IMR-90 (cell line): Measurements from ENCODE around the gene GLS2.

Experiments used
- BHLHE40 ChIP-seq: fragments of 150-350 bp; IDR thresholded peaks from 2 replicates; pipeline ENCODE4 v1.6.1; 2016; ENCODE audit warnings: mild to moderate bottlenecking, low read depth, low read length
- CEBPB ChIP-seq: IDR thresholded peaks from 2 replicates; pipeline ENCODE4 v1.6.1; 2012; ENCODE audit warnings: low read depth, low read length, improper control_type of control experiment
- CHD1 ChIP-seq: IDR thresholded peaks from 2 replicates; pipeline ENCODE4 v1.6.1; 2012; ENCODE audit warnings: low read depth, low read length, improper control_type of control experiment
- CTCF ChIP-seq: conservative IDR thresholded peaks from 2 replicates; pipeline ENCODE4 v1.5.1; 2012; ENCODE audit warnings: mild to moderate bottlenecking, low read depth, low read length, improper control_type of control experiment
- ELK1 ChIP-seq: fragments of 150-350 bp; IDR thresholded peaks from 2 replicates; pipeline ENCODE4 v1.6.1; 2016; ENCODE audit warnings: low read depth, mild to moderate bottlenecking, low read length, moderate library complexity, borderline replicate concordance
- FOS ChIP-seq: fragments of 150-350 bp; IDR thresholded peaks from 2 replicates; pipeline ENCODE4 v1.6.1; 2016; ENCODE audit warnings: low read depth, low read length
- MAZ ChIP-seq: IDR thresholded peaks from 2 replicates; pipeline ENCODE4 v1.6.1; 2012; ENCODE audit warnings: low read depth, mild to moderate bottlenecking, low read length, improper control_type of control experiment, moderate library complexity, borderline replicate concordance
- MXI1 ChIP-seq: IDR thresholded peaks from 2 replicates; pipeline ENCODE4 v1.6.1; 2012; ENCODE audit warnings: low read depth, mild to moderate bottlenecking, low read length, moderate library complexity, borderline replicate concordance
- POLR2A ChIP-seq: IDR thresholded peaks from 2 replicates; pipeline ENCODE4 v1.6.1; 2012; ENCODE audit warnings: mild to moderate bottlenecking, low read depth, low read length
- RAD21 ChIP-seq: IDR thresholded peaks from 2 replicates; pipeline ENCODE4 v1.6.1; 2012; ENCODE audit warnings: low read length, improper control_type of control experiment
- RFX5 ChIP-seq: IDR thresholded peaks from 2 replicates; pipeline ENCODE4 v1.8.0; 2012; ENCODE audit warnings: low read depth, mild to moderate bottlenecking, low read length, moderate library complexity
- SMC3 ChIP-seq: fragments of 150-350 bp; IDR thresholded peaks from 2 replicates; pipeline ENCODE4 v1.6.1; 2016; ENCODE audit warnings: low read depth, mild to moderate bottlenecking, antibody characterized with exemption, low read length, moderate library complexity
- TF ChIP-seq, protein P1 (sequence below): fragments of 150-350 bp; IDR thresholded peaks from 2 replicates; pipeline ENCODE4 v1.6.1; 2017; ENCODE audit warnings: mild to moderate bottlenecking, antibody characterized with exemption, low read length, low read depth

DNA sequence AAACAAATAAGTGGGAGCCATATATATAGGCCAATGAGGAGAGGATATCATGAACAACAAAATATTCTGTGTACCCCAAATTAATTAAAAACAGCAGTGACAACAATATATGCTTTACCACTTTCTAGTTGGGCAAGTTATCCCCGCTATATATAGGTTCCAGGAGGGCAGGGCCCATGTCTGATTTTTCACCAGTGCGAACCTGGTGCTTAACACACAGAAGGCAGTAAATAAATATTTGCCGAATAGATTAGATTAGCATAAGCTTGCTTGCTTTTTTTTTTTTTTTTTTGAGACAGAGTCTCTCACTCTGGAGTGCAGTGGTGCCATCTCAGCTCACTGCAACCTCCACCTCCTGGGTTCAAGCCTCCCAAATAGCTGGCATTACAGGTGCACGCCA lies 30.1 kb downstream of the GLS2 start:
- TF ChIP-seq RAD21 (no peak), BHLHE40 (no peak), CEBPB (no peak), CTCF (no peak), MAZ (no peak), SMC3 (no peak), CHD1 (no peak), POLR2A (no peak), RFX5 (no peak), MXI1 (no peak), FOS (no peak), ELK1 (no peak)
- TF ChIP-seq, protein P1, sequence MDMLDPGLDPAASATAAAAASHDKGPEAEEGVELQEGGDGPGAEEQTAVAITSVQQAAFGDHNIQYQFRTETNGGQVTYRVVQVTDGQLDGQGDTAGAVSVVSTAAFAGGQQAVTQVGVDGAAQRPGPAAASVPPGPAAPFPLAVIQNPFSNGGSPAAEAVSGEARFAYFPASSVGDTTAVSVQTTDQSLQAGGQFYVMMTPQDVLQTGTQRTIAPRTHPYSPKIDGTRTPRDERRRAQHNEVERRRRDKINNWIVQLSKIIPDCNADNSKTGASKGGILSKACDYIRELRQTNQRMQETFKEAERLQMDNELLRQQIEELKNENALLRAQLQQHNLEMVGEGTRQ: no peak
